Stomach smooth muscle (tissue), 2 donors: ENCODE measurements around the gene ATF7.

Experiments used
- H3K27ac ChIP-seq: one replicate; pipeline ENCODE4 v1.7.0; 2013; ENCODE audit warnings: mild to moderate bottlenecking, low read length, inconsistent platforms
- H3K27me3 ChIP-seq, 2 donors: one replicate each; pipeline ENCODE4 v1.7.0; 2013; ENCODE audit warnings: low read length in 2 of 2; ENCODE audit not compliant: insufficient read depth in 2 of 2, control insufficient read depth in 1 of 2
- H3K36me3 ChIP-seq, 2 donors: one replicate each; pipeline ENCODE4 v1.7.0; 2013; ENCODE audit warnings: low read length in 2 of 2; ENCODE audit not compliant: control insufficient read depth in 2 of 2, insufficient read depth in 2 of 2
- H3K4me1 ChIP-seq: one replicate; pipeline ENCODE4 v1.7.0; 2013; ENCODE audit warnings: low read length; ENCODE audit not compliant: control insufficient read depth, insufficient read depth
- H3K4me3 ChIP-seq, 2 donors: one replicate each; pipeline ENCODE4 v1.7.0; 2013; ENCODE audit warnings: low read length in 2 of 2
- H3K9ac ChIP-seq, 2 donors: one replicate each; pipeline ENCODE4 v1.7.0; 2013; ENCODE audit warnings: low read length in 2 of 2, mild to moderate bottlenecking in 1 of 2
- H3K9me3 ChIP-seq, 2 donors: one replicate each; pipeline ENCODE4 v1.7.0; 2013; ENCODE audit warnings: low read length in 2 of 2; ENCODE audit not compliant: control insufficient read depth in 2 of 2
- donor health status: healthy.
- donor health status: Pancreatic carcinoma.

The ATF7 gene

GRCh38 chr12:53461591-53461990 is 164.6 kb downstream of the ATF7 start:
- Histone ChIP-seq H3K9me3 (no peaks in the 10 kb centered on the region), H3K36me3 (peaks cover 79 to 87% of the 10 kb centered on the region in 2 donors), H3K4me1 (peaks cover 18% of the 10 kb centered on the region), H3K9ac (no peak overlapping the region), H3K27me3 (no peaks in the 10 kb centered on the region), H3K27ac (no peak overlapping the region), H3K4me3 (no peak overlapping the region)

GRCh38 chr12:53461059-53461458 is 165.1 kb downstream of the ATF7 start:
- Histone ChIP-seq H3K4me1 (peaks cover 18% of the 10 kb centered on the region), H3K4me3 (no peak overlapping the region), H3K27me3 (no peaks in the 10 kb centered on the region), H3K27ac (no peak overlapping the region), H3K9me3 (no peaks in the 10 kb centered on the region), H3K36me3 (peaks cover 77 to 85% of the 10 kb centered on the region in 2 donors), H3K9ac (peak overlapping the region in 1 of 2 donors; percentile 30)

- H3K4me3 ChIP-seq, result no peak overlapping the region
- H3K4me1 ChIP-seq, result peaks cover 21% of the 10 kb centered on the region
- no peak overlapping the region for H3K27ac ChIP-seq
- no peaks in the 10 kb centered on the region for H3K27me3 ChIP-seq
- no peaks in the 10 kb centered on the region for H3K9me3 ChIP-seq
- peaks cover 73 to 87% of the 10 kb centered on the region in 2 donors for H3K36me3 ChIP-seq
- H3K9ac ChIP-seq, result no peak overlapping the region
Observed at GRCh38 chr12:53459097-53459496, 167.1 kb downstream of the ATF7 start.
